HEK293T (cell line): ENCODE results near the gene CUZD1.

Experiments used
- ARNT ChIP-seq: fragments of 450-650 bp; IDR thresholded peaks from 2 replicates; pipeline ENCODE4 v1.6.1; 2017; ENCODE audit warnings: mild to moderate bottlenecking
- BHLHE40 ChIP-seq: fragments of 450-650 bp; IDR thresholded peaks from 2 replicates; pipeline ENCODE4 v1.6.1; 2016; ENCODE audit warnings: mild to moderate bottlenecking, moderate library complexity, borderline replicate concordance
- ELF4 ChIP-seq: fragments of 450-650 bp; IDR thresholded peaks from 2 replicates; pipeline ENCODE4 v1.6.1; 2017; ENCODE audit warnings: antibody characterized with exemption
- FOXA1 ChIP-seq: fragments of 450-650 bp; IDR thresholded peaks from 2 replicates; pipeline ENCODE4 v1.6.1; 2016; ENCODE audit warnings: mild to moderate bottlenecking
- FOXK2 ChIP-seq: fragments of 450-650 bp; IDR thresholded peaks from 2 replicates; pipeline ENCODE4 v1.6.1; 2016; ENCODE audit warnings: mild to moderate bottlenecking
- FOXM1 ChIP-seq: fragments of 450-650 bp; IDR thresholded peaks from 2 replicates; pipeline ENCODE4 v1.6.1; 2017; ENCODE audit warnings: mild to moderate bottlenecking, borderline replicate concordance
- HDGF ChIP-seq: fragments of 450-650 bp; IDR thresholded peaks from 2 replicates; pipeline ENCODE4 v1.6.1; 2017; ENCODE audit warnings: antibody characterized with exemption, borderline replicate concordance
- SP1 ChIP-seq: fragments of 450-650 bp; IDR thresholded peaks from 2 replicates; pipeline ENCODE4 v1.6.1; 2017
- SUZ12 ChIP-seq: fragments of 450-650 bp; IDR thresholded peaks from 2 replicates; pipeline ENCODE4 v1.6.1; 2016; ENCODE audit warnings: mild to moderate bottlenecking
- TARDBP ChIP-seq: fragments of 450-650 bp; IDR thresholded peaks from 2 replicates; pipeline ENCODE4 v1.6.1; 2016
- TF ChIP-seq, protein P1 (sequence below): fragments of 450-650 bp; IDR thresholded peaks from 2 replicates; pipeline ENCODE4 v1.6.1; 2016

DNA sequence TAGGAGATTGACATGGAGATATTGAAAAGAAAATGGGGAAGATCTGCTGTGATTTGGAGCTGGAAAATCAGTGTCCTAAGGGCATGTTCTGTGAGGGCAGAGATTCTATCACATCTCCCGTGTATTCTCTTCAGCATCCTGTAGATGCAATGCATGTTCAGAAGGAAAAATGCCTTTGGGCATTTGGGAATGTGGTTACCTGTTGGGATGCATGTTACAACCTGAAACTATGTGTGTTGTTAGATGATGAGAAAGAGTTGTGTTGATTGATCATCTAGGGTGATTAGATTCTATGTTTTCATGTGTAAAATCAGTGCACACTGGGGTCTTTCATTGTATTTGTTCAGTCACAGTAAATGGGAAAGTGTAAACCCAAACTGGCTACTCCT, 14.7 kb downstream of the CUZD1 start:
- TF ChIP-seq, protein P1, sequence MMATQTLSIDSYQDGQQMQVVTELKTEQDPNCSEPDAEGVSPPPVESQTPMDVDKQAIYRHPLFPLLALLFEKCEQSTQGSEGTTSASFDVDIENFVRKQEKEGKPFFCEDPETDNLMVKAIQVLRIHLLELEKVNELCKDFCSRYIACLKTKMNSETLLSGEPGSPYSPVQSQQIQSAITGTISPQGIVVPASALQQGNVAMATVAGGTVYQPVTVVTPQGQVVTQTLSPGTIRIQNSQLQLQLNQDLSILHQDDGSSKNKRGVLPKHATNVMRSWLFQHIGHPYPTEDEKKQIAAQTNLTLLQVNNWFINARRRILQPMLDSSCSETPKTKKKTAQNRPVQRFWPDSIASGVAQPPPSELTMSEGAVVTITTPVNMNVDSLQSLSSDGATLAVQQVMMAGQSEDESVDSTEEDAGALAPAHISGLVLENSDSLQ: no peak
- TF ChIP-seq ELF4 (no peak), FOXA1 (no peak), HDGF (no peak), FOXK2 (no peak), ARNT (no peak), BHLHE40 (no peak), TARDBP (no peak), SUZ12 (no peak), FOXM1 (no peak), SP1 (no peak)
